T47D (cell line): Measurements from ENCODE around the gene EP400.

Experiments
- DNase-seq, 2 experiments: peaks; one replicate each; pipeline versions ENCODE4 v3.0.0 to v3.0.0-alpha.2; 2011 to 2012; ENCODE audit warnings: low read depth in 1 of 2, low spot score in 1 of 2
- JUND ChIP-seq: IDR thresholded peaks from 2 replicates; pipeline ENCODE4 v1.6.1; 2012; ENCODE audit warnings: low read depth
- in situ Hi-C: cut with HindIII; loops from 2 replicates; pipeline ENCODE4 v1.10.0; 2016; ENCODE audit warnings: low sequenced_read_pairs, low pct_unique_long_range_greater_than_20kb

EP400 gene

DNA sequence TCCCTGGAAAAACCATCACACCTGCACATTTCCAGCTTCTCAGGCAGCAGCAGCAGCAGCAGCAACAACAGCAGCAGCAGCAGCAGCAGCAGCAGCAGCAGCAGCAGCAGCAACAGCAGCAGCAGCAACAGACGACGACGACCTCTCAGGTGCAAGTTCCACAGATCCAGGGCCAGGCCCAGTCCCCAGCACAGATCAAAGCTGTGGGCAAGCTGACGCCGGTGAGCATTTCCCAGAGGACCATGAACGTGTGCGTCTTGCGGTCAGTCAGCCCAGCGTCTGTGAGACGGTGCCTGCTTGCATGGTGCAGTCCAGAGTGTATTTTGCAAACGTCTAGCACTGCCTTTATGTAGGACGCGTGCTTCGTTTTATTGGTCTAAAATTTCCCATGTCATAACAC lies 112.7 kb downstream of the EP400 start:
- no peak for TF ChIP-seq JUND
- in situ Hi-C loops = no loop called here
- DNase-seq = no peak

DNA sequence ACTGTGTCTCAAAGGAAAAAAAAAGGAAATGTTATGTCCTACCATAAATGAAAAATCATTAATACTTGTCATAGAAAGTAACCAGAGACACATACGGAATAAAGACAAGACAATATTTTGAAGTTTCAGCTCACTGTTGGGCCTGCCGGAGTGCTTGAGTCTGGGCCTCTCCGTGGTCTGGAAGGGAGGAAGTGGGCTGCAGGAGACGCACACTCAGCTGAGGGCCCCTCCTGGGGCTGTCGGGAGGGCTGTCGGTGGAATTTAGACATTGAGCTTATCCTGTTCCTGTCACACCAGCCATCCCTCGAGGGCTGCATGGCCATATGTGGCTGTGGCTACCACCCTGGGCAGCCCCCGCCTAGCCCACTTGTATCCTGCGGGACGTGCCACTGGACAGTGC lies 113.7 kb downstream of the EP400 start:
- in situ Hi-C loops = no loop called here
- DNase-seq = no peak
- TF ChIP-seq JUND = no peak

DNA sequence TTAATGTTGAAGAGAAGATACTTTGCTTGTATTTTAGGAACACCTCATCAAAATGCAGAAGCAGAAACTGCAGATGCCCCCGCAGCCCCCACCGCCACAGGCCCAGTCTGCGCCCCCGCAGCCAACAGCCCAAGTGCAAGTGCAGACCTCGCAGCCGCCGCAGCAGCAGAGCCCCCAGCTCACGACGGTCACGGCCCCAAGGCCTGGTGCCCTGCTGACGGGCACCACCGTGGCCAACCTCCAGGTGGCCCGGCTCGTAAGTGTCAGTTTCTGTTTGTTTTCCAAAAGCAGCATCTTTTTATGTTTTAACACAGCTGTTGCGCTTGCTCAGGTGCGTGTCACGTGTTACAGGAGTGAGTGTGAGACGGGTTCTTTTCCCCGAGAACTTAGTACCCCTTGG lies 114.9 kb downstream of the EP400 start:
- DNase-seq = no peak
- in situ Hi-C loops = no loop called here
- TF ChIP-seq JUND = no peak

DNA sequence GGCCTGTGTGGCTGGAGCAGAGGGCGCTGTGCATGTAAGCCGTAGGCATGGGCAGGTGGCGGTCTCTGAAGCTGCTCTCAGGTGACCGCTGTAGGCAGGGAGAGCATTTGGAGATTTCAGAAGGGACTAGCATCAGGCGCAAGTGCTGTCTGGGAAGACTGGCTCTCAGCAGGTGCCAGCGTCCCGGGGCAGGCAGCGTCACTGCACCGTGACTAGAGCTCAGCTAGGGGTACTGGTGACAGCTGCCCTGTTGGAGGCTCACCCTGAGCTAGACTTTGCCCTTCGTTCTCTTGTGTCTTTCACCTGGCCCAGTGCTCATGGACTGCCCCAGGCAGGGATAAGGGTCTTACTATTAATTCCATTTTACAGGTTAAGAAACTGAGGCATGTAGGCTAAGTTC lies 115.5 kb downstream of the EP400 start:
- in situ Hi-C loops = no loop called here
- no peak for DNase-seq
- no peak for TF ChIP-seq JUND

DNA sequence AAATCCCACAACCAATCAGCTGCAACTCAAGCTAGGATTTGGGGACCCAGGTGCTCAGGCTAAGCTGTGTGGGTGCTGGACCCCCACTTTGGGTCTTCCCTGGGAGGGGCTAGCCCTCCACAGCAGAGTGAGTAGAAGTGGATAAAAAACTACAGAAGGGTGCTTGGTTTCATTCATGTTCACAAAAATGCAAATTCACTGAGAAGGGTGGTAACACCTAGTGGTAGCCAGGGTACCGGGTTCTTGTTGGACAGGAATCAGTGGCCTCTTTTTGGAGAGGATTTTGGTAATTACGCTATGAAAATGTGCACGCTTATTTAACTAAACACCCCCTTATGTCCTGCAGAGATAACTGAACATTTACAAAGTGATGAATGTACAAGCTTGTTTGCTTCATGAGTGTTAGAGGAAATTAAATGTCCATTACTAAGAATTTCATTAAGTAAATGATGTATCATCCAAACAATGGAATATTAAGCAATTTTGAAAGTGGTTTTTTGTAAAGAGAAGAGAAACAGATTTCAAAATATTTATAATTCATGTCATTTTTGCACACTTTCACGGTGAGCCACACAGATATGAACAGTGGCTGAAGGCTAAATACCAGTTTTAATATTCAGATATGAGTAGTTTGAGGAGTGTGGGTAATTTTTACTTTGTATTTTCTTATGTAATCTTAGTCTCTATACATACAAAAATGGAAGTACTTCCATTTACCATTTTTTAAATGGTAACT lies 116.0 kb downstream of the EP400 start:
- in situ Hi-C loops = no loop called here
- no peak for TF ChIP-seq JUND
- DNase-seq = no peak

DNA sequence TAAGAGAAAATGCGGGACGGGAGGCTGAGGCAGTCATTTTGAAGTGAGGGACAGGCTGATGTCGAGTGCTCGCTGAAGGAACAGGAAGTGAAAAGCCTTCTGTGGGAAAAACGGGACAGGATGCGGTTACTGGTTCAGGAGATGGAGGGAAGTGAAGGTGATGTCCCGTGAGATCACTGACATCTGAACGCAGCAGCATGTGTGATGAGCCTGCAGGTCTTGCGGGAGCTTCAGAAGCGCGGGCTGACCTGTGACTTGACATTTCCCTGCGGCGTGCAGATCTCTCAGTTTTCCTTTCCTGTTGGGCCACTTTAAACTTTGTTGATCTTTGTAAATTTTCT lies 116.6 kb downstream of the EP400 start:
- in situ Hi-C loops = no loop called here
- no peak for TF ChIP-seq JUND
- no peak for DNase-seq

DNA sequence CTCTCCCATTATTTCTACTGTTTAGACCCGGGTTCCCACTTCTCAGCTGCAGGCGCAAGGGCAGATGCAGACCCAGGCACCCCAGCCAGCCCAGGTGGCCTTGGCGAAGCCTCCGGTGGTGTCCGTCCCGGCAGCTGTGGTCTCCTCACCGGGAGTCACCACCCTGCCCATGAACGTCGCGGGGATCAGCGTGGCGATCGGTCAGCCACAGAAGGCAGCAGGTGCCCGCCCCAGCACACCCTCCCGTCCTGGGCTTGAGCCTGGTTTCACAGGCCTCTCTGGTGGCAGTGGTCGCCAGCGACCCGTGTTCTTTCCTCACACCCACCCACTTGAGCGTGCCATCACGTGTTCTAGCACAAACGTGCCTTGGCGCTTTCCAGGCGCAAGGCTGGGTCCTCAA lies 117.0 kb downstream of the EP400 start:
- no peak for DNase-seq
- TF ChIP-seq JUND = no peak
- in situ Hi-C loops = no loop called here

DNA sequence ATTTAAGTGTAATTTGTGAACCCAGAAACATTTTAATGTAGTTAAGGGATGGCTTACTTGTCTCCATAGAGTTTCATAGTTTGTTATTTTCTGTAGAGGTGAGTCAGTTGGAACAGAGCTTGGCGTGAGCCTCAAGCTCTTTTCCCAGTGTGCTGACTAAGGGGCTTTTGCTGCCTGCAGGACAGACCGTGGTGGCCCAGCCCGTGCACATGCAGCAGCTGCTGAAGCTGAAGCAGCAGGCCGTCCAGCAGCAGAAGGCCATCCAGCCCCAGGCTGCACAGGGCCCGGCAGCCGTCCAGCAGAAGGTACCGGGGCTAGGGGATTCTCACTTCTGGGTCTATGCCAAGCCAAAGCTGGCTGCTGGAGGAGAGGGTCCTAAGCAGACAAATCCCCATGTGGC lies 117.4 kb downstream of the EP400 start:
- DNase-seq = no peak
- TF ChIP-seq JUND = no peak
- in situ Hi-C loops = no loop called here

DNA sequence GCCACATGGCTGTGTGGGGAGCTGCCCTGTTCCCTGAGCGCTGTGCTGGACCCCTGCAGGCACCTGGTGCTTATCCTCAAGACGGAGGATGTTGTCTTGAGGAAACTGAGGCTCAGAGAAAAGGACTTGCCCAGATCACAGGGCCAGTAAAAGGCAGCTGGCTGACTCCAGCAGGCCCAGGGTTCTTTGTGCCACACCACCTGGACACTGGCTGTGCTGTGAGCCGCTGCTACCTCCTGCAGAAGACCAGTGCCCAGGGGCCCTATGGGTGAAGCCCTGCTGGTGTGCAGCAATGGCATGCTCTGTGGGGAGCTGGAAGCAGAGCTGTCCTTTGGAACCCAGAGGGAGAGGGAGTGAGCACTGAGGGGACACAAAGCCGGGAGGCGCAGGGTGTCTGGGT lies 118.5 kb downstream of the EP400 start:
- DNase-seq = no peak
- no peak for TF ChIP-seq JUND
- in situ Hi-C loops = no loop called here

DNA sequence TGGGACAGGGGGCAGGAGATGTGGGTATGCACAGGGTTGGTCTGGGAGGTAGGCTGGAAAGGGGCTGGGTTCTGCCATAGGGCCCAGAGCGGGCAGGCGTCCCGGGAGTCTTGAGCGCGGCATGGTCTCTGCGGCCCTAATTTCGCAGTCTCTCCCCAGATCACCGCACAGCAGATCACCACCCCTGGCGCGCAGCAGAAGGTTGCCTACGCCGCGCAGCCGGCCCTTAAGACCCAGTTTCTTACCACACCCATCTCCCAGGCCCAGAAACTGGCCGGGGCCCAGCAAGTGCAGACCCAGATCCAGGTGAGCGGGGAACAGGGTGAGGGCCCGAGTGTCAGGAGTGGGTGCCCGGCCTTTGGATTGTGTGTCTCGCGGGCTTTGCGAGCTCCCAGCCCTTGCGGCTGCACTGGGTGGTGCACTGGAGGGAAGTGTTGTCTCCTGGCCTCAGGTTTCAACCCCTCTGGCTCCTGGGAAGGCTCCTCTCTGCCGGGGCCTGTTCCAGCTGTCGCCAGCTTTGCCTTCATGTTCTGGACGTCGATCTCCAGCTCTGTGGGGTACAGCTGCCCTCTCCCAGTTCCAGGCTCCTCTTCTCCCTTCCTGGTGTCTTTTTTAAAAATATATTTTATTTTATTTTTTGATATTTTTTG lies 119.7 kb downstream of the EP400 start:
- no peak for TF ChIP-seq JUND
- in situ Hi-C loops = no loop called here
- no peak for DNase-seq

DNA sequence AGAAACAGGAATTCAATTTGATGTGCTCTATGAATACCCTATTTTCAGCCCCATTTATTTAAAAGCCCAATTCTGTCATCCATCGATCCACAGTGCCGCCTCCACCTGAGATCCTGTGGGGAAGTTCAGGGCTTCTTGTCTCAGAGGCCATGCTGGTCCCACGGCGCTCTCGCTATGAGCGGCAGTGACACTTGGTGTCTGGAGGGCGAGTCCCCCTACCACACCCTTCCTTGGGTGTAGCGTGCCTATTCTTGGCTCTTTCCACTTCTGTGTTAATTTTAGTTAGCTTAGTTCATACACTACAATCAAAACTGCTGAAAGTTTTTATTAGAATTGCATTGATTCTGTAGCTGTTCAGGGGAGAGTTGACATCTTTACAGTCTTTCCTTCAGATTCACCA lies 120.6 kb downstream of the EP400 start:
- DNase-seq = no peak
- TF ChIP-seq JUND = no peak
- in situ Hi-C loops = no loop called here

DNA sequence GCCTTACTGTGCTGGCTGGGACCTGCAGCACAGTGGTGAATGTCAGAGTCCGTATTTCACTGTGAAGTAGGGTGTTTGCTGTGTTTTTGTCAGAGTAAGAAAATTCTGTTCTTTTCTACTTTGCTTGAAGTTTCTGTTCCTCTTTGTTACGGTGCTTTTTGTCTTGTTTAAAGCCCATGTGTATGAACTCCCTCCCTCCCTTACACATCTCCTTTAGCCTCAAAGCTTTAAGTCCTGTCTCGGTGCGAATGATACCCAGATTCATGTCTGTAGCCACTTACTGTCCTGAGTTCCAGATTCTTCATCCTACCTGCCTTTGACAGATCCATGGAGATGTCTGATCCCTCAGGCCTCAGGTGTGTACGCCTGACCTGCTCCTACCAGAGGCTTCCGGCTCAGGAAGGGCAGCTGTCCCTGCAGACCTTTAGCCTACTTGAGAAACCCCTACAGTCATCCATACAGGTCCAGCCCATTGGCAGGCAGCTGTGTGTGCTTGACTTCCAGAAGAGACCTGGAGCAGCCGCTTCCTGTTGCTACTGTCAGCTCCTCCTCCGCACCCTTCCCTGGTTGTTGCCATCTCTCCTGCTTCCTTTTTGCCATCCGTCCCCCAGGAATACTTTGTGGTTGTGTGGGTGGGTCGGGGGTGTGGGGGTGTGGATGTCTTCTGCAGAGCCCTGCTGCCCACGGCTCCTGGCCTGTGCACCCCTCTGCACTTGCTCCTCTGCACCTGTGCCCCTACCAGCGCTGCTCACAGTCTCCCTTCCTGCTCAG lies 121.5 kb downstream of the EP400 start:
- in situ Hi-C loops = no loop called here
- DNase-seq = no peak
- no peak for TF ChIP-seq JUND

DNA sequence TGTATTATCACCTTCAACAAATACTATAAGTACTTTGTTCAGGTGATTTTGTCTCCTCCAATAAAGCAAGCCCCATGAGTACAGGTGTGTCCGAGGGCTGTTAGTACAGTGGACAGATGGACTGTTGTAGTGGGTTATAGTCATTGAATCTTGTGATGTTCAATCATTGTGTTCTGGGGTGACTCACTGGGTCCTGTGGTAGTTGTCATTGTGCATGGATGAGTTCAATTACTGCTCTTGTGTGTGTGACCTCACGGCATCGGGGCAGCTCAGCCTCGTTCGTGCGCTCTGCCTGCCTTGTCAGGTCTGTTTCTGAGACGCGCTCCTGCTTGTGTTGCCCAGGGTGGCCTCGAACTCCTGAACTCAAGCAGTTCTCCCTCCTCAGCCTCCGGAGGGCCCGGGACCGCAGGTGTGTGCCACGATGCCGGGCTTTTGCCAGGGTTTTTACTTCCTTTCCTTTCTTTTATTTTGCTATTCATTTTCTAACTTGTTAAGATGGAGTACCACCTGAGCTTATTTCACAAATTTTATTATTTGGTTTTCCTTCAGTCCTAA lies 122.2 kb downstream of the EP400 start:
- no peak for TF ChIP-seq JUND
- in situ Hi-C loops = no loop called here
- DNase-seq = no peak
